Glomerular visceral epithelial cell (primary cell): ENCODE results near the gene RANBP17.
A peak's percentile ranks its signal among the peaks of the same experiment; 100 is the strongest.
"Not testable (repeated sequence)": the region's sequence is repeated elsewhere in the genome, so short reads cannot be mapped to it uniquely, and the experiment has no call there.

Source experiments
- DNase-seq: peaks from one replicate; pipeline ENCODE4 v3.0.0-alpha.2; 2016; ENCODE audit errors: extremely low spot score

Gene RANBP17

DNA sequence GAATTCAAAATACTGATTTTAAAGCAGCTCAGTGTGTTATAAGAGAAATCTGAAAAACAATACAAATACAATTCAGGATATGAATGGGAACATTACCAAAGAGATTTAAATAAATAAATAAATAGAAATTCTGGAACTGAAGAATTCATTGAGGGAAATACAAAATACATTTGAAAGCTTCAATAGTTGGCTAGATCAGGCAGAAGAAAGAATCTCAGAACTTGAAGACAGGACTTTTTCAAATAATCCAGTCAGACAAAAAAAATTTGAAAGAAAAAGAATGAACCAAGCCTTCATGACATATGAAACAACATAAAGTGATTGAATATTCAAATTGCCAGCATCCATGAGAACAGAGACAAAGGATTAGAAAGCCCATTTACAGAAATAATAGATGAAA, 387.6 kb downstream of the RANBP17 start:
- no peak for DNase-seq

DNA sequence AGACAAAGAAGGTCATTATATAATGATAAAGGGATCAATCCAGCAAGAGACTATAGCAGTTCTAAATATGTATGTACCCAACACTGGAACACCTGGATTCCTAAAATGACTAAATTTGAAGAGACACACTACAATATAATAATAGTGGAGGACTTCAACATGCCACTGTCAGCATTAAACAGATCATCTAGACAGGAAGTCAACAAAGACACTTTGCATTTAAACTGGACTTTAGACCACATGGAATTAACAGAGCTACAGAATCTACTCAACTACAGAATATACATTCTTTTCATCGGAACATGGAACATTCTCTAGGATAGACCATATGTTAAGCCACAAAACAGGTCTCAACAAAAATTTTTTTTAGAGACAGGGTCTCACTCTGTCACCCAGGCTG, 388.9 kb downstream of the RANBP17 start:
- no peak for DNase-seq

DNA sequence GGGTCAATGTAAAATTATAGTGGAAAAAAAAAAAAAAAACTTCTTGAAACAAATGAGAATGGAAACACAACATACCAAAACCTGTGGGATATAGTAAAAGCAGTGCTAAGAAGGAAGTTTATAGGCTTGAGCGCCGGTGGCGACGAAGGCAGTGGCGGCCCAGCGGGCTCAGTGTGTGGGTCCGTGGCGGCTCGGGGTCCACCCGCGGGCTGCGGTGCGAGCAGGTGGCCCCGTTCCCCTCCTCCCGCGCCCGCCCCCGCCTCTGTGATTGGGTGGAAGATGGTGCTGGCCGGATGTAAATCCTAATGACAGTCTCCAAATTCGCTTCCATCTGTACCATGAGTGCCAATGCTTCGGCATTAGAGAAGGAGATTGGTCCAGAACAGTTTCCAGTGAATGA, 389.7 kb downstream of the RANBP17 start:
- no peak for DNase-seq

DNA sequence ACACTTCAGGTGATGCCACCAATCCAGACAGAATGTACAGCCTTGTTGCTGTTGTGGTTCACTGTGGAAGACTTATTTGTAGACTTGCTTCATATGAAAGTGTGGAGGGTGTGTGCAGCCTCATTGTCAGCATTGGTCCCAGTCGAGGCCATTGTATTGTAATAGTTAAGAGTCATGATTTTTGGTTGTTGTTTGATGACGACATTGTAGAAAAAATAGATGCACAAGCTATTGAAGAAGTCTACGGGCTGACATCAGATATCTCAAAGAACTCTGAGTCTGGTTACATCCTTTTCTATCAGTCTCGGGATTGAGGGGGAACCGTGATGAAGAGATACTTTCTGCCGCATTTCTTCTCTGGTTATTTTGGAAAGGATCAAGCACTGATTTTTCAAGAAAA, 390.9 kb downstream of the RANBP17 start:
- no peak for DNase-seq

DNA sequence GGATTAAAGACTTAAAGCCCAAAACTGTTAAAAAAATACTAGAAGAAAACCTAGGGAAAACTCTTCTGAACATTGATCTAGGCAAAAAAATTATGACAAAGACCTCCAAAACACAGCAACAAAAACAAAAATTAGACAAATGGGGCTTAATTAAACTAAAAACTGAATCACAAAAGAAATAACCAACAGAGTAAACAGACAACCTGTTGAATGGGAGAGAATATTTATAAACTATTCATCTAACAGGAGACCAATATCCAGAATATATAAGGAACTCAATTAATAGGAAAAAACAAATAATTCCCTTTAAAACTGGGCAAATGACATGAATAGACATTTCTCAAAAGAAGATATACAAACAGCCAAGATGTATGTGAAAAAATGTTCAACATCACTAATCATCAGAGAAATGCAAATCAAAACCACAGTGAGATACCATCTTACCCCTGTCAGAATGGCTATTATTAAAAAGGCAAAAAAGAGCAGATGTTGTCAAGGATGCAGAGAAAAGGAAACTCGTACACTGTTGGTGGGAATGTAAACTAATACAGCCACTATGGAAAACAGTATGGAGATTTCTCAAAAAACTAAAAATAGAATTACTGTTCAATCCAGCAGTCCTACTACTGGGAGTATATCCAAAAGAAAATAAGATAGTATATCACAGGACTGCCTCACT, 397.1 kb downstream of the RANBP17 start:
- DNase-seq: no peak

DNA sequence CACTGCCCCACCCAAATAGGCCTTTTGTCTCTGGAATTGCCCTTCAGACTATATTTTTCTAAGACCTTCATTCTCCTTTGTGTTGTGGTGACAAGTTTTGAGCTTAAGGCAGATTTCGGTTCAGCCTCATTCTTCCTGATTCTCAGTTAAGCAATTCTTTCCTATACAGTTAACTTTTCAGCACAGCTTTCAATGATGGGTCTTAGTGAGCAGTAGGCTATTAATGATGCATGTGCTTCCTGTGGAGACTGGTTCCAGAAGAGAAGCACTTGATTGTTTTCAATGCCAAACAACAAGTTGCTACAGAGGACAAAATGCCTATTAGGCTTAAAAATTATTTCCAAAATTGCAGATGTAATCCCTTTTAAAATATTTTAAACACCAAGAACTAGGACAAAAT, 399.5 kb downstream of the RANBP17 start:
- DNase-seq: no peak

DNA sequence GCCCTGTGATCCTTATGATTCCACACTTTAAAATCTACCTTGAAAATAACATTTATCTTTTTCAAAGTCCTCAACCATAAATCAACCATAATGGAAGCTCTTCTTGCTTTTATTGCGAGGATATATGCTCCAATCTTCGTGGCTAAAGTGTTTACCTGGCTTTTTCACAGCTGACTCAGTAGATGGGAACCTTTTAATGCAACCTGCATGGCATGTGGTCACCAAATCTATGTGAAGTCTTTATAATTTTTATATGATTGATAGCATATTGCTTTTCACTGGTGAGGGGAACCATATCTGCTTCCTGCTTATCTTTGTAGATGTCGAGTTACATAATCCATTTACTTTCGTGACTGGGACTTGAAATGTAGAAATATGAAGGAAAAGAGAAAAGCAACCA, 400.1 kb downstream of the RANBP17 start:
- no peak for DNase-seq

DNA sequence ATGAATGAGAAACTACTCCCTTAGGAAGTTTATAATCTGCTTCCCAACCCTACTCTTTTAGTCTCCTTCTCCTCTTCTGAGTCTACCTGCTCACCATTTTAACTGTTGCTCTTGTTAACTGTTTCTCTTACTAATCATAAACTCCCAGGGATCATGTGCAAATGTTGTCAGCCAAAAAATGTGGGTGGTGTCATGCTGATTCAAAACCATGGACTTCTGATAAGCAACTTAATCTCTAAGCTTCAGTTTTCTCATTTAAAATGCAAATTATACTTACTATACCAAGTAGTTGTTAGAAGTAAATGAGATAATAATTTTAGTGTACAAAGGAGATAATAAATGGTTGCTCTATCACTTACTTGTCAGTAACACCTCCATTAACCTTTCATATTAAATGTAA, 401.4 kb downstream of the RANBP17 start:
- DNase-seq: no peak

DNA sequence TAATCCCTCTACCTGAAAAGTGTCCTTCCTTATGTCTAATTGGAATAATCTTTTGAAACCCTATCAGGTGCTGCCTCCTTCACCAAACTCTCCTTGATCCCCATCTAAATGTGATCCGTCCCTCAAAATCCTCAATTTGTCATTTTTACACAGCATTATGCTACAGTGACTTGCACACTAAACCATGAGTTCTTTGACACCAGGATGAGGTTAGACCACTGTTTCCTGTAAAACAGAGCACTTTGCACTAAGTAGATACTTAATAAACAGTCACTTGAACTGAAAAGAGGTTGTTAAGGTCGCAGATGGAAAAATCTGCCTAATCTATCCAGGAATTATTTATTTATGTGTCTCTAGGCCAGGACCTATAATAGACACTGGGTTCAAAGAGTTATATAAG, 403.0 kb downstream of the RANBP17 start:
- no peak for DNase-seq

DNA sequence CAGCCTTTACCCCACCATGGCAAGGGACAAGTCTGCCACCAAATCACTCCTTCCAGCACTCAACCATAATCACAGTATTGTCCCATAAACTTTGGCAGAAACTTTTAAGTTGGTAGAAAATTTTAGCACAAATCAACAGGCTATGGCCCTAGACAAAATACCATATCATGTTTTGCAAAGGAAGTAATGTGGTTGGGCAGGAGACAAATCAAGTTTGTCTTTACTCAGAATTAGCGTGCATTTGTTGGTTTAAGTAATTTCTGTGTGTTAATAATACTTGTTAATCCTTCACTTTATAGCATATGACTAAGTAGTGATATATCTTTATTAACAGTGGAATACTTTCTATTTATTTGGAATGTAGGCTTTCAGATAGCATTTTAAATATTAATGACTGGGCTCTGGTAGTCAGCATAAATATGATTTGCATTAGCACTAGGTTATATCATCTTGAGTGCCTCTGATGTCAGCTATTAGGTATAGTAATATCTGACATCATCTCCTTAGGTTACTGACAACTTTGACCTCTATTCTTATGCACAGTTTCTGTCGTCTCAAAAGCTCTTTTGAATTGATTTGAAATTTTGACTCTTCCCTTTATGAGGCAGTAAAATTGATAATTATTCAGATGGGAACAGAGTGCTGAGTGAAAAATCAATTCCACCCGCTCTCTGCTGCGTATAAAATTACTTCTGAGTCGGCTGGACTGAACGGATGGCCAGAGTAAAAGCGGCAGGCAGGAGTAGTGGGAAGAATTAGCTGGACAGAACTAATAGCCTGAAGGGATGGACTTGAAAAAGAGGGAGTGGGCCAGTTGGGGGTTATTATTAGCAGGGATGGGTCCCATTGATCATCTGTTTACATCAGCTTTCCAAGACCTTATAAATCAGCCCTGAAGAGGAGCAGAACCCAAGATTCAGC, 407.1 kb downstream of the RANBP17 start:
- no peak for DNase-seq

DNA sequence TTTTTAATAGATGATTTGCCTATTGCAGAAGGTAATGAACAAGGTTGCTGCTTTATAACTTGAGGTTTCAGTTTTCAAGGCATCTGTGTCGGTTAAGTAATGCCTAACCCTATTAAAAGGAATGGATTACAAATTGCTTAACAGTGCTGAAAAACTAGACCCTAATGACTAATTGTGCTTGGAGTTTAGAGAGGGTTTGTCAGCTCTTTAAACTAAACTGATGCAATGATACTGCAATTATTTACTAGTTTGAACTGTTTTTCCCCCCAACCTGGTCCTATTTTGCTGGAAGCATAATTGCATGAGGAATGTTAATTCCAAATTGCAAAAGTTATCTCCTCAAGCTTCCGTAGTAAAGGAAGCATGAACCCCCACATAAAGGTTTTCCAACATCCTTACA, 407.9 kb downstream of the RANBP17 start:
- no peak for DNase-seq

DNA sequence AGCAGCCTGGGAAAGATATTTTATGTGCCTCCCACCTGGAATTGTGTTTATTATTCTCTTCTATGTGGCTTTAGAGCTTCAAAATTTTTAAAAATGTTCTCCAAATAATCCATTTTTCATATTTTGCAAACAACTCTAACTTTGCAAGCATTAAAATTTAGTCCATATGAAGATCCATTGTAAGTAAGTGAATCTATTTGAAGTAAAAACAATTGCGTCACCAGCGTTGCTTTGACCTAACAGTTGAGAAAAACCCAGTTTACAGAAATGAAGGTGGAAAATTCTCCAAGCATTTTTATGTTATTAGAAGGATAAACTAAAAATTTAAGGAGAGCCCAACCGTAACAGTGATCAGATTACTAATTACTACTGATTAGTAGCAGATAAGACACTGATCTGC, 408.3 kb downstream of the RANBP17 start:
- DNase-seq: no peak

DNA sequence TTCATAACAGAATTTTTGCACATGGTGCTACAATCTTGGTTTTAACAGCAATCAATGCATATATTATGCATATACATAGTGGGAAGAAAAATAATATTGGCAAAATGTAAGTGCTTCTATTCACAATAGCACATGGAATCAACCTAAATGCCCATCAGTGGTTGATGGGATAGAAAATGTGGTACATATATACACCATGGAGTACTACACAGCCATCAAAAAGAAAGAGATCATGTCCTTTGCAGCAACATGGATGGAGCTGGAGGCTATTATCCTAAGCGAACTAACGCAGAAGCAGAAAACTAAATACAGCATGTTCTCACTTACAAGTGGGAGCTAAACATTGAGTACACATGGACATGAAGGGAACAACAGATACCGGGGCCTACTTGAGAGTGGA, 410.0 kb downstream of the RANBP17 start:
- no peak for DNase-seq

DNA sequence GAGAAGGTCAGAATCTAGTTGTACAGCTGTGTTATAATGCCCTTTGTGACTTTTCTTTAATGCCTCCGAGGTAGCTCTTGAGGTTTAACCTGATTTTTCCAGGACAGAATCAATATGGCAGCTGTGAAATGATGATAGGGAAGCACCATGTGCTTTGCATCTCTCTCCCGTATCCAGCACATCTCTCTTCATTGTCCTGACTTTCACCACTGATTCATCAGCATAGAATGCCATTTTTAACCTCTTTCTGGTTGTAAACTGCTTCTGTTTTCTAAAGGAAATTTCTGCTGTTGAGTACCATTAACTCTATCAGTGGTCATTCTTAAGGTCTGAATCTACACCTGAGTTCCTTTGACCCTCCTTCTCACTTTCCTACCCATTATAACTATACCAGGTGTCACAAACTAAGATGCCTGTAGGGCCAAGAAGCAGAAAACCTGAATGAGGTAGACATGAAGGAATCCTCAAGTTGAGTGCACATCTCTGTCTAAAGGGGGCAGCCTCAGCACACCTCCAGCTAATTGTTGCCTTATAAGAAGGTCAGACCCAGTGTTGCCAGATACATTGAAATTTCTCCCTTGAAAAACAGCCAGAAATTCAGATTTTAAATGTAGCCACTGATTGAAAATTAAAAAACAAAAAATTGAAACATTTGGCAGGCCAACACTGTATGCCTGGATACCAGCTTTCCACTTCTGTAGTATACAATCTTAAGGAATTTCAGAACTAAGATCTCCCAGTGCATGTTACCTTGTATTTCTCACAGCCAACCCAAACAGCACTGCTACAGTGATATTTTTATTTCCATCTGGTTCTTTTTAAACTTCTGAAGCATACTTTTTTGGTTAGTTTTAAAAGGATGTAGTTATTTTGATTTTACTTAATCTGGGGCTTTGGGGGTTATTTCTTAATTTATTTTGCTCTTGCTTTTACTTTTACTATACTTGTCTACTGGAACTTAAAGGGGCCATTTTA, 411.5 kb downstream of the RANBP17 start:
- peak; percentile 25 for DNase-seq

DNA sequence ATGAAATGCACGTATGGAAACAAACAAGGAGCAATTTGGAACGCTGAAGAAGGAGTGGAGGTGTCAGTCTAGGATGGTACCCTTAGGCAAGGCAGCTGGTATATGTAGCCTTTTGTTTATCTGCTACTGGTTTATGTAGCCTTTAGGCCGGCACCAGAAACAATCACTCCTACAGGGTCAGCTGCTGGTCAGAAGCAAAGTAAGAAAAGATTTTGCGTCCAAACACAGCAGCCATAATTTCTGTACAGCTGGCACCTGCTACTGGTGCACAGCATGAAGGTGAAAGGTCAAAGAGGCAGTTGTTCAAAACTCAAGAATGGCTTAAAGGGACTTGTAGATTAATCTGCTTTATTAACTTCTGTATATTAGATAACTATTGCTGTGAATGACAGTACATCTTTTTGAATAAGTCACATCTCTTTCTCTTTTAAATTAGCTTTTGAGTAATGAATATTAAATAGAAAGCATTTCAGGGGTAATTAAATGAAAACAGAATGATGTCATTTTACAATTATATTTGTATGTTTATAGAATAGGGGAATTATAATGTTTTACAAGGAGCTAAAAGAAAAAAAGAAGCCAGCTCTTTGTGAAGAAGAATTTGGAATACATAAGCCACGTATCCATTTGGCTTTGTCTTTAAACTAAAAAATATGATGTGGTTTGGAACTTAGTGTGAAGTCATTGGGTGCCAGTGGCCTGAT, 414.2 kb downstream of the RANBP17 start:
- no peak for DNase-seq

DNA sequence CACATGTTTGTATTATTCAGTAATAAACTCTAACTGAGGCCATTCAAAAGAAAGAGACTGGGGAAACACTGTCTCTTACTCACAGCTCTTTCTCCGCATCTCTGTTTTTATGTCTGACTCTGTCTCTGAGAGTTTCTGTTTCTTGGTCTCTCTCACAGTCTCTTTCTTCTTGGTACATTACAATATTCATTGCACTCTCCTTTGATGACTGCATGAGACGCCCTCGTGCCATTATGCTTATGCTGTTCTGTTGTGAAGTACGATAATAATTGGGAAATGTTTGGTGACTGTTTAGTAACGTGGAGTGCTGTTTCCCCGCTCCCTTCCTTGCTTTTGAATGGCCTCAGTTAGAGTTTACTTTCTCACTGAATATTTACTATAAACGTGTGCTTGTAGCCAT, 421.9 kb downstream of the RANBP17 start:
- no peak for DNase-seq

DNA sequence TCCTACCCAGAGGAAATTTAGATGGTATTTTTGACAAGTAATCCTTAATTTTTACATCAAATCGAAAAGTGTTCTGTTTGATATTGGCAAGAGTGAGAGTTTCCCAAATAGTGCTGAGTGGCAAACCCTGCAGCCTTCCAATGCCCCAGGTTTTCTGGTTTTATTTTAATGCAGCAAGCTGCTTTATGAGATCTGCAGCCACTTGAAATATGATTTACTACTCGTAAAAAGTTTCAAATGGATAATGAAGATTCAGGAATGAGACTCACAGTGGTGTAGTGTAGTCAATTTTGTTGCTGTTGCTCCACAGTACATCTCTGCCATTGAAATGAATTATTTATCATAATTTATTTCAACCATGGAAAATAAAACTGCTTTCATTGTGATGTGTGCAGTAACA, 423.6 kb downstream of the RANBP17 start:
- DNase-seq: no peak

DNA sequence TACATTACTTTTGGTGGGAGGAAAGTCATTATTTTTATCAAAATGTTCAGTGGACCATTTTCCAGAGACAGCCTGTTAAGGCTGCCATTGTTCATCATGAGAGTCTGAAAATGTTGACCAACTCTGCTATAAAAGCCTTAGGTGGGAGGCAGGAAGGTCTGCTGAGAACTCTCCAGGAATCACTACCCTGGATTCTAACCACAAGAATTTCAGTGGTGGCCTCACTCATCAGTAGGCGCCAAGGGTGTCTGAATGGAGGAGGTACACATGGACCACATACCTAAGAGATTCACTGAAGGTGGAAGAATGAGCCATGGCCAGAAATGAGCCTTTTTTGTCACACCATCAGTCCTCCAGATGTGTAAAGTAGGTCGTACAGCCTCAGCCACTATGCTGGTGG, 426.2 kb downstream of the RANBP17 start:
- peak; percentile 57 for DNase-seq

DNA sequence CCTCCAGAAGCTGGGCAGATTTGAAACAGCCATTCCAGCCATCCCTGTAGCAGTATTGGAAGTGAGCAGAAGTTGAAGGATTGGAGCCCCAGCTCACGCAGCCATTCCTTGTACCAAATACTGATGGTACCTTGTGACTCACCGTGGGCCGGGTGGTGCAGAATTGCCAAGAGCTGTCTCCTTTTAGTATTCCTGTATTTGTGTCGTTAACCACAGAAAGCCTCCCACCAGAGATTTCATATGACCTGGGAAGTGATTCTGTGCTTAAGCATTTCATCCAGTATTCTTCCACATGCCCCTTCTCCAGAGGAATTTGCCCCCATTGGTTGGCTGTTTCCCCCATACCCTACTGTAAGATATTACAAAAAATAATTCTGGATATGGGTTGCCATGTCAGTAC, 429.6 kb downstream of the RANBP17 start:
- DNase-seq: no peak

DNA sequence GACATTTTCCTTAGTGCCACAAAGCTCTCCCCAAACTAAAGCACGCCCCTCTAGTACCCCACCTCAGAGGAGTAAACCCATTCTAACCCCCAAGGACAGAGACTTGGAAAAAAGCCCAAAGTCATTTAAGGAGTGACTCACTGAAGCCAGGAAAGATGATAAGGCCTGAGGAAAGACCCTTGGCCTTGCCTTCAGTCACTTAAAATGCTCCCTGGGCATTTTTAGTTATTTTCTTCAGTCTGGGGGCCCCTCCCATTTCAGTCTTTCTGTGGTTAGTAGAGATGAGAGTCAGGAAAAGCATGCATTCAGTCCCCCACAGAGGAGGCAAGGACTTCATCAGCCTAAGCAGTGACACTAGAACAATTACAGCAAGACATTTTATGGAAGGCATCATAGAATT, 433.5 kb downstream of the RANBP17 start:
- no peak for DNase-seq

DNA sequence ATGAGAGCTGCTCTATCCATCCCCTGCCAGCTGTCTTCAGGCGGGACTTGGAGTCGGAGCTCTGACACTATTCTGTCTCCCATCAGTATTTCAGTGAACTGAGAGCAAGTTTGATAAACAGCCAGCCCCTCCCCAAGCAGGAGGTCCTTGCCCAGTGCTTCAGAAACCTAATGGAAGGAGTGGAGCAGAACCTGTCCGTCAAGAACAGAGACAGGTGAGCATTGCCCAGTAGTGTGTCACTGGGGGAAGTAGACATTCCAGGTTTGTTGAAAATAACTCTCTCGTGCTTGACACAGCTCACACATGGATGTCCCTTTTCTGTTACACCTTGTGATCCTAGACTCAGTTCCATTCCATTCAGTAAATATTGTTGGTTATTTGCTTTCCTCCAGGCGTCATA, 434.0 kb downstream of the RANBP17 start:
- DNase-seq: no peak

DNA sequence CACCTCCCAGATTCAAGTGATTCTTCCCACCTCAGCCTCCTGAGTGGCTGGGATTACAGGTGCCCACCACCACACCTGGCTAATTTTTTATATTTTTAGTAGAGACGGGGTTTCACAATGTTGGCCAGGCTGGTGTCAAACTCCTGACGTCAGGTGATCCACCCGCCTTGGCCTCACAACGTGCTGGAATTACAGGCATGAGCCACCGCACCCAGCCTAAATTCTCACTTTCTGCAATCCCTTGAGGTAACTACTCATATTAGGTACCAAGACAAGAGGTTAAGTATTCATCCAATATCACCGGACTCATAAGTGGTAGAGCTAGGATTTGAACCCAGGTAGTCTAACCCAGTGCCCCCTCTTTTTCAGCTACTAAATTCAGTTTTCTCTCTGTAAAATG, 436.1 kb downstream of the RANBP17 start:
- DNase-seq: not testable (repeated sequence)
